ENCODE data around the gene MBOAT7. TPM values are rescaled to one million over a fixed set of nuclear protein-coding genes. Genes with fewer than 3 reads are reported as not detected.

Gene MBOAT7
- total RNA-seq, 4 donors from 2014 or later: 85.8 to 370 (median 245) TPM

DNA sequence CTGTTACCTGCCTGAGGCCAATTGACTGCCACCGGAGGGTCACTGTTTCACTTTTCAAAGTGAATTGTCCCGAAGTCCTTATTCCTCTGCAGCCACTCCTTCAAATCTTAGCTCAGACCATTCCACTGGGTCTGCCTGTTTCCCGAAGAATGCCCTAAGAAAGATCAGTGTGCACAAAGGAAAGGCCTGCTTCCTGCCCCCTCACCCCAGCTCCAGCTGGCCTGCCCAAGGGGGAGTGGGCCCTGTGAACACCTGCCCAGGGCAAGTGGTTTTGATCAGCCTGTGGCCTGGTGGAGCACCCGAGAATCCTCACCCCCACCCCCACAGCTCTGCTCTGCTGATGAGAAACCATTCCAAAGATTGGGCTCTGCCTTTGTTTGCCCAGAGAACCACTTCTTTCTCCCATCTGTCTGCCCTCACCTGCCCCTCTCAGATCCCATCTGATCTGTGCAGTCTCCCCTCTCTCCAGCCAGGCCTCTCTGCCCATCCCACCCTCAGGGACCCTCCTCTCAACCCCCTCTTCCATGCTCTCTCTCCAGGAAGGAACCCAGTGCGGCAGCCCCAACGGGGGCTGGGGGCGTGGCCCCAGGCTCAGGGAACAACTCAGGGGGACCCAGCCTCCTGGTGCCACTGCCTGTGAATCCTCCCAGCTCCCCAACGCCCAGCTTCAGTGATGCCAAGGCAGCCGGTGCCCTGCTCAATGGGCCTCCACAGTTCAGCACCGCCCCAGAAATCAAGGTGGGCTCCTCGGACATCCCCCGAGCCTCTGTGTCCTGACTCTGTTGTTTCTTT is 40.2 kb downstream of the MBOAT7 start:
- DNase-seq: no peak
- no peak overlapping the region for H3K27ac ChIP-seq
- no peaks in the 10 kb centered on the region for H3K9me3 ChIP-seq
- TF ChIP-seq, protein P1, sequence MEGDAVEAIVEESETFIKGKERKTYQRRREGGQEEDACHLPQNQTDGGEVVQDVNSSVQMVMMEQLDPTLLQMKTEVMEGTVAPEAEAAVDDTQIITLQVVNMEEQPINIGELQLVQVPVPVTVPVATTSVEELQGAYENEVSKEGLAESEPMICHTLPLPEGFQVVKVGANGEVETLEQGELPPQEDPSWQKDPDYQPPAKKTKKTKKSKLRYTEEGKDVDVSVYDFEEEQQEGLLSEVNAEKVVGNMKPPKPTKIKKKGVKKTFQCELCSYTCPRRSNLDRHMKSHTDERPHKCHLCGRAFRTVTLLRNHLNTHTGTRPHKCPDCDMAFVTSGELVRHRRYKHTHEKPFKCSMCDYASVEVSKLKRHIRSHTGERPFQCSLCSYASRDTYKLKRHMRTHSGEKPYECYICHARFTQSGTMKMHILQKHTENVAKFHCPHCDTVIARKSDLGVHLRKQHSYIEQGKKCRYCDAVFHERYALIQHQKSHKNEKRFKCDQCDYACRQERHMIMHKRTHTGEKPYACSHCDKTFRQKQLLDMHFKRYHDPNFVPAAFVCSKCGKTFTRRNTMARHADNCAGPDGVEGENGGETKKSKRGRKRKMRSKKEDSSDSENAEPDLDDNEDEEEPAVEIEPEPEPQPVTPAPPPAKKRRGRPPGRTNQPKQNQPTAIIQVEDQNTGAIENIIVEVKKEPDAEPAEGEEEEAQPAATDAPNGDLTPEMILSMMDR (IDR thresholded peaks at IDR 0.05): no peak
- TF ChIP-seq POLR2A (IDR thresholded peaks at IDR 0.05): no peak
- no peak overlapping the region for H3K4me3 ChIP-seq
- peaks cover 0 to 100% (median 0%) of the 10 kb centered on the region in 3 donors for H3K36me3 ChIP-seq
- H3K4me1 ChIP-seq: no peaks in the 10 kb centered on the region
- H3K27me3 ChIP-seq: no peaks in the 10 kb centered on the region

DNA sequence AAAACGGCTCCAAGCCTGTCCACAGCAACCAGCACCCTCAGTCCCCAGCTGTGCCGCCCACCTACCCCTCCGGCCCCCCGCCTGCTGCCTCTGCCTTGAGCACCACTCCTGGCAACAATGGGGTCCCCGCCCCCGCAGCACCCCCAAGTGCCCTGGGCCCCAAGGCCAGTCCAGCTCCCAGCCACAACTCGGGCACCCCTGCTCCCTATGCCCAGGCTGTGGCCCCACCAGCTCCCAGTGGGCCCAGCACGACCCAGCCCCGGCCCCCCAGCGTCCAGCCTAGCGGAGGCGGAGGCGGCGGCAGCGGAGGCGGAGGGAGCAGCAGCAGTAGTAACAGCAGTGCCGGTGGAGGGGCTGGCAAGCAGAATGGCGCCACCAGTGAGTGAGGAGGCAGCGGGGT is 41.2 kb downstream of the MBOAT7 start:
- TF ChIP-seq, protein P1 (IDR thresholded peaks at IDR 0.05): no peak
- TF ChIP-seq POLR2A (IDR thresholded peaks at IDR 0.05): no peak
- H3K36me3 ChIP-seq: peaks cover 0 to 100% (median 0%) of the 10 kb centered on the region in 3 donors
- no peak overlapping the region for H3K27ac ChIP-seq

DNA sequence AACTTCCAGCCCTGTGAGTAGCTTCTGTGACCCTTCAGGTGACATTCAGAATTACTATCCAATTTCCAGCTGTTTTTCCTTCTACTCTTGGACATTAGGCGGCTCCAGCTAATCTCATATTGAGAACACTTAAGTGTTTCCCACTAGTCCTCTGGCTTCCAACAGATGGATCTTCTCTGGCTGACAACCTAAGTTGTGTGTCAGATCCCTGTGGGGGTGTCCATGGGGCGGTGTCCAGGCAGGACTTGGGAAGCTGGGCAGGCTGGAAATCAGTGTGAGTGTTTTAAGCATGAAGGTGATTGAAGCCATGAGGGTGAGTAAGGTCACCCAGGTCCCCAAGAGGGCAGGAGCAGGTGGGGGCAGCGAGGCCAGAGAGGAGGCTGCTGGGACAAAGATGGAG is 41.7 kb downstream of the MBOAT7 start:
- TF ChIP-seq POLR2A (IDR thresholded peaks at IDR 0.05): no peak
- TF ChIP-seq, protein P1 (IDR thresholded peaks at IDR 0.05): no peak
- no peaks in the 10 kb centered on the region for H3K27me3 ChIP-seq
- H3K9me3 ChIP-seq: no peaks in the 10 kb centered on the region
- peaks cover 0 to 100% (median 0%) of the 10 kb centered on the region in 3 donors for H3K36me3 ChIP-seq
- H3K4me3 ChIP-seq: no peak overlapping the region
- H3K27ac ChIP-seq: no peak overlapping the region
- DNase-seq: no peak
- no peaks in the 10 kb centered on the region for H3K4me1 ChIP-seq

More for the DNA sequence above, 41.2 kb downstream of the MBOAT7 start:
- Histone ChIP-seq H3K9me3 (no peaks in the 10 kb centered on the region), H3K4me3 (no peak overlapping the region), H3K27me3 (no peaks in the 10 kb centered on the region), H3K4me1 (no peaks in the 10 kb centered on the region)
- DNase-seq: no peak

DNA sequence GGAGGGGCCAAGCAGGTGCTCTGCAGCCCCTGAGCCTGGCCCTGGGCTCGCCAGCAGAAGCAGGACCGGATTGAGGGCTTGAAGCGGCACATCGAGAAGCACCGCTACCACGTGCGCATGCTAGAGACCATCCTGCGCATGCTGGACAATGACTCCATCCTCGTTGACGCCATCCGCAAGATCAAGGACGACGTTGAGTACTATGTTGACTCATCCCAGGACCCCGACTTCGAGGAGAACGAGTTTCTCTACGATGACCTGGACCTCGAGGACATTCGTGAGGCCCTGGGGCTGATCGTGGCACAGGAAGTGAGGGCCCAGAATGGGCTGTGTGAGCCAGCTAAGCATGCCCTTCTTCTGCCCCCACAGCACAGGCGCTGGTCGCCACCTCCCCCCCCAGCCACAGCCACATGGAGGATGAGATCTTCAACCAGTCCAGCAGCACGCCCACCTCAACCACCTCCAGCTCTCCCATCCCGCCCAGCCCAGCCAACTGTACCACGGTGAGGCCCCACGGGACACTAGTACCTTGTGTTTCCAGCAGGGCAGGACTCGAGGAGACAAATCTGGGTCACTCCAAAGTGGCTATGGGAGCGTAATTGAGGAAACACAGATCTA is 43.7 kb downstream of the MBOAT7 start:
- Histone ChIP-seq H3K27ac (no peak overlapping the region), H3K4me3 (no peak overlapping the region), H3K9me3 (no peaks in the 10 kb centered on the region), H3K36me3 (peaks cover 0 to 94% (median 0%) of the 10 kb centered on the region in 3 donors), H3K27me3 (no peaks in the 10 kb centered on the region), H3K4me1 (peaks cover 0 to 9% (median 0%) of the 10 kb centered on the region in 4 donors)
- no peak for TF ChIP-seq POLR2A (IDR thresholded peaks at IDR 0.05)
- TF ChIP-seq, protein P1 (IDR thresholded peaks at IDR 0.05): no peak
- no peak for DNase-seq

DNA sequence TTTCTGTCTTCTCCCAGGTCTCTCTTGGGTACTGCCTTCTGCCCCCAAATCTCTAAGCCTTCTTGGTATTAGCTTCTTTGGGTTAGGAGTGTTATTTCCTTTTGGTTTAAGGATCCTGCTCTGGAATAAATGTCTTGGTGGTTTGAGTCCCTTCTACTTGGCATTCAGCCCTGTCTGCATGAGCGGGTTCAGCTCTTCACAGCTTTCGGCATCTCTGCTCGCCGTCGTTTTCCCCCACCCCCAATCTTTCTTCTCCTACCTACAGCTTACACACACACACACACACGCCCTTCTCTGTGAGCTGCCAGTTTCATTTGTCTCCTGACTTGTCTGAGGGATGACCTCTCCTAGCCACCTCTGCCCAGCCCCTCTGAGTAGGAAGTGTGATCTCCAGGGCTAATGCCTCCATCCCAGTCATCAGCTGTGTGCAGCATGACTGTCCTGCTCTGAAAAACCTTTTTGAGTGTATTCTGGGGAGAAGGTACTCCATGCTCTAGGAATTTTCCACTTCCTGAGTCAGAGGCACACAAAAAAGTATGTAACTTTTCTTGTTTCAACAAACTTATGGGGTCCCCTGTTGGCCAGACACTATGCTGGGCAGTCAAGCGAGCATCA is 47.1 kb downstream of the MBOAT7 start:
- DNase-seq: no peak
- H3K9me3 ChIP-seq: no peaks in the 10 kb centered on the region
- no peak overlapping the region for H3K4me3 ChIP-seq
- H3K36me3 ChIP-seq: peaks cover 0 to 69% (median 0%) of the 10 kb centered on the region in 3 donors
- TF ChIP-seq POLR2A (IDR thresholded peaks at IDR 0.05): no peak
- TF ChIP-seq, protein P1 (IDR thresholded peaks at IDR 0.05): no peak
- H3K27me3 ChIP-seq: no peaks in the 10 kb centered on the region
- no peak overlapping the region for H3K27ac ChIP-seq
- peaks cover 0 to 31% (median 8%) of the 10 kb centered on the region in 4 donors for H3K4me1 ChIP-seq

Measured in Peyer's patch (tissue), 4 donors.